HG03520 (cell line): ENCODE measurements around the gene GAS2L2.
A peak's percentile ranks its signal among the peaks of the same experiment; 100 is the strongest.
"Not testable (repeated sequence)": the region's sequence is repeated elsewhere in the genome, so short reads cannot be mapped to it uniquely, and the experiment has no call there.

Source experiments
- ATAC-seq: cut with Tn5 transposase; IDR thresholded peaks from one replicate; pipeline ENCODE4 v1.9.1; 2021; ENCODE audit warnings: mild to moderate bottlenecking, moderate library complexity; ENCODE audit not compliant: unreplicated experiment

Gene GAS2L2

DNA sequence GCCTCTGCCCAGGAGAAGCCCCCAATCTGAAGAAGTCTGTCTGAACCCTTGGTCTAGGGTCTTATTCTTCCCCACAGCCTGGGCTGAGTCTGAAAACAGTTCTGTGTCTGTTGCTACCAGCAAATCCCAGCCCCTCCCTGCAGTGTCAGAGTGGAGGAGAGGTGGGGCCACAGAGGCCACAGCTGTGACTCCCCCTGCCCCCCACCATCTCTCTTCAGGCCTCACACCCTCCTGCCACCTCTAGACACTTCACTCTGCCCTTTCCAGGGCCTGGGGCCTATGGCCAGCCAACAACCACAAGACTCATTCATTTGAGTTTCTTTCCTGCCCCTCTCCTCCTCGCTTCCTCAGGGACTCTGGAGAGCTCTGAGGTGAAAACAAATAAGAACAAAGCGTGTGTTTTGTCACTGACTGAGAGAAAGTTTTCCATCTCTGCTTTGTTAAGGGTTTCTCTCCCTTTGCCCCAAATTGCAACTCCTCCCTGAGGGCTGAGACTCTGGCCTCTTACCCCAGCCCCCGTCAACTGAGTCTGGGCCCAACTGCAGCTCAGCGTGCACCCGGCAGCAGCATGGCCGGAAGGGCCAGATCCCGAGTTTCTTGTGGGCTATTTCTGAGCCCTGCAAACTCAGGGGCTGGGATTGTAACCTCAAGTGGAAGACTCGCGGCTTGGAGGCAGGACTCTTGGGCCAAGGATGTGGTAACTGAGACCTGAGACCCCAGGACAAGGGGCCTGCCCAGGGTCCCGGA, 20.8 kb upstream of the GAS2L2 start:
- no peak for ATAC-seq

GRCh38 chr17:35773129-35773528, 20.1 kb upstream of the GAS2L2 start:
- ATAC-seq: no peak

- no peak for ATAC-seq
Measured at GRCh38 chr17:35769895-35770486, 17.0 kb upstream of the GAS2L2 start.

GRCh38 chr17:35768797-35769196, 15.8 kb upstream of the GAS2L2 start:
- ATAC-seq: no peak

DNA sequence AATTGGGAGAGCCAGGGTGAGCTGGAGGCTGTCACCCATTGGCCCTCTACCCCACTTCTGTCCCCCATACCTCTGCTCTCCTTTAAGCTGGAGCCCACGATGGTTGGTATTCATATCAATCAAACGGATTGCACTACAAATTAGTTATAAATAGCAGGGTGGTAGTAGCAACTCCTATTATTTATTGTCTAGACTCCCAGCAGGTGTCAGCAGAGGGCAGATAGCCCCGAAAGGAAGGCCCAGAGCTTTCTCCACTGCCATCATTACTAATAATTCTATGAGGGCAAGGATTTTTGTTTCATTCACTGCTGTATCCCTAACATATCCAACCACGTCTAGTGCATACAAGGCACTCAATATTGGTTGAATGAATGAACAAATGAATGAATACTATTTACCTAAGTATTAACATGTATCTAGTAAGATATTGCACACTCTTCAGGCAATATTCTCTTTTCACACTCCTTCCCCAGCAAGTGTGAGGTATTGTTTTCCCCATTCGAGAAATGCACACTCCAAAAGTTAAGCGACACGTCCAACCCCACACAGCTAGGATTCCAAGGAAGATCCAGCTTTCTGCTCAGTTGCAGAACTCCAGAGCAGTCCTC, 14.0 kb upstream of the GAS2L2 start:
- no peak for ATAC-seq

- no peak for ATAC-seq
Measured at GRCh38 chr17:35766489-35766877, 13.4 kb upstream of the GAS2L2 start.

GRCh38 chr17:35765756-35766488, 12.9 kb upstream of the GAS2L2 start:
- ATAC-seq: no peak

DNA sequence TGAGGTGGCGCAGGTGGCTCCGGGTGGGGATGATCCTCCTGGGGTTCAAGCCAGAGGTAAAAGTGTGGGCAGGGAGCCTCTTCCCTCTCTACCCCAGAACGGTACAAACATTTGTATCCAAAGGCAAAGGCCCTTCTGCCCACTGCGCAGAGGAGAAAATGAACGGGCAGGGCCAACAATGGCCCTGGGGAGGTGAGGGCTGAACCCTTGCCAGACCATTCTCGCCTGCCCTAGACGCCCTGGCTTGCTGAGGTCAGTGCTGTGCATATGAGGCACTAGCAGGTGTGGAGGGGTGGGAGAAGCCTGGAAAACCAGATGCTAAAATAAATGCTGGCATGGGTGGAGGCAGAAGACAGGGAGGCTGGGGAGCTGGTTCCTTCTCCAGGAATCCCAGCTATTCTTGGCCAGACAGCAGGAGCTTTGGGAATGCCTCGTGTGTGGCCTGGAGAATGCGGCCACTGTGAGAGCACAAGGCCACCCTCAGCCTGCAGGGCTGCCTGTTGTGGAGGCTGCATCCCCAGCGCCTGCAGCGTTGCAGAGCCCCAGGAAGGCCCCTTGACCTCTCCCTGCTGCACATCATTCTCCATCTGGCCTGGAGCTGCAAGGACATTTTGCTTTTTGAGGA, 12.2 kb upstream of the GAS2L2 start:
- ATAC-seq: no peak

DNA sequence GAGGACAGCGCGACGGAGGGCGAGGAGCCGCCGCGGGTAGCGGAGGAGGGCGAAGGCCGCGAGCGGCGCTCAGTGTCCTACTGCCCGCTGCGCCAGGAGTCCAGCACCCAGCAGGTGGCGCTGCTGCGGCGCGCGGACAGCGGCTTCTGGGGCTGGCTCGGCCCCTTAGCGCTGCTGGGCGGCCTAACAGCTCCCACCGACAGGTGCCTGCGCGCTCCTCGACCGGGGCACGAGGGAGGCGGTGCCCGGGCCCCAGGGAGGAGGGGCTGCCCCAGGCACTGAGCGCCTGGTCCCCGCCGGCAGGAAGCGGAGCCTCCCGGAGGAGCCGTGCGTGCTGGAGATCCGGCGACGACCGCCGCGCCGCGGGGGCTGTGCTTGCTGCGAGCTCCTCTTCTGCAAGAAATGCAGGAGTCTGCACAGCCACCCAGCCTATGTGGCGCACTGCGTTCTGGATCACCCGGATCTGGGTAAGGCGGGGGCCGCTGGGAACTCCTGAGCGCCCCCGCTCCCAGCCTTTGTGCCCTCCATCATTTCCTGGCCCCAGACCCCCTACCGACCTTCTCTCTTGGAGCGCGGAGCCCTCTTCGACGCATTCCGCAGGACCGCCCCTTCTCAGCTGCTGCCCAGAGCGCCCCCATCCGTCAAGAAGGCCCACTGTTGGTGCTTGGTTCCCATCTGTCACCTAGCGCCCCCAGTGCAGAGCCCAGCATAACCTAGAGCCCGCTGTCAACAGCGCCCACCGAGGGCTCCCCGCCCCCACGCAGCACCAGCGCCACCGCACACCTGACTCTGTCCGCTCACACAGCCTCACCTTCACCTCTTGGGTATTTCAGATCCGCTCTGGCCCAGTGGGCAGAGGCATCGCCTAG, 11.3 kb upstream of the GAS2L2 start:
- ATAC-seq: peak; percentile 81

DNA sequence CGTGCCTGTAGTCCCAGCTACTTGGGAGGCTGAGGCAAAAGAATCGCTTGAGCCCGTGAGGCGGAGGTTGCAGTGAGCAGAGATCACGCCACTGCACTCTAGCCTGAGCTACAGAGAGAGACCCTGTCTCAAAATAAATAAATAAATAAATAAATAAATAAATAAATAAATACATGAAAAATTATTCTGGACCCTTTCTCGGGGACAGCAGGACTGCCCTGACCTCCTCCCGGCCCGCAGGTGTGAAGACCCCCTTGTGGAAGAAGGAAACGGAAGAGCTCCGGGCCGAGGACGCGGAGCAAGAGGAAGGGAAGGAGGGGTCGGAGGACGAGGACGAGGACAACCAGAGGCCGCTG, 10.7 kb upstream of the GAS2L2 start:
- ATAC-seq: no peak

DNA sequence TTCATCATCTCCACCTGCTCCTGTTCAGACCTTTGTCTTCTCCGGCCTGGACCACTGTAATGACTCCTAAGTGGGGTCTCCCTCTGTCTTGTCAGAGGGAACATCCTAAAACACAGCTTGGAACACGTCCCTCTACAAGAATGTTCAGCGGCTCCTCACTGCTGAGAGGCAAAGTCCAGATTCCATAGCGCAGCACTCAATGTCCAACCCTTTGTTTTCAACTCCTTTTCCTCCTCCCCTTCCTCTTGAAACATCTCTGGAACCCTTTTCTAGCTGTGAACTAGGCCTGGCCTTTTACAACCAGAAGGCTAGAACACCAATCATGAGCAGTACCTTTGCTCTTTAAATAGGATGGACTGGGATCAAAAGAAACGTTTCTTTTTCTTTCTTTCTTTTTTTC, 8.6 kb upstream of the GAS2L2 start:
- ATAC-seq: no peak

DNA sequence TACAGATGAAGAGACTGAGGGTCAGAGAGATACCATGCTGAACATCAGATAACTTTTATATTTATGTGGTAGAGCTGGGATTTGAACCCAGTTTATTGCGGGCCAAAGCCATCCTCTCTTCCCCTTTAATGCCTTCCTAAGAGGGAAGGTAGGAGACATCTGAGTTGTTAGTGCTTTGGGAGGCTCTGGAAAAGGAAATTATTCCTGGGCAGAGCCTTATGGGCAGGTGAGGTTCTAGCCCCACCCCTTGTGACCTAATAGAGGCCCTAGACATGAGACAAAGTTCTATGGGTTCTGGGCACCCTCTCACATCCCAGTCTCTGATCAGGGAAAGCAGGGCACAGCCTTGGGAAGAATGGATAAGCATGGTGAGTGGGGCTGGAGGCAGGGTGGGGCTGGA, 7.5 kb upstream of the GAS2L2 start, which contains the start of gene C17orf50:
C17orf50 (plus strand) TSS at position 301 of the 400 bp plus-strand sequence; CDS start at position 356, 55 bp downstream.
- no peak for ATAC-seq

- no peak for ATAC-seq
Measured at GRCh38 chr17:35757243-35757642, 4.2 kb upstream of the GAS2L2 start.

GRCh38 chr17:35752471-35752870, 568 bp downstream of the GAS2L2 start:
- no peak for ATAC-seq

DNA sequence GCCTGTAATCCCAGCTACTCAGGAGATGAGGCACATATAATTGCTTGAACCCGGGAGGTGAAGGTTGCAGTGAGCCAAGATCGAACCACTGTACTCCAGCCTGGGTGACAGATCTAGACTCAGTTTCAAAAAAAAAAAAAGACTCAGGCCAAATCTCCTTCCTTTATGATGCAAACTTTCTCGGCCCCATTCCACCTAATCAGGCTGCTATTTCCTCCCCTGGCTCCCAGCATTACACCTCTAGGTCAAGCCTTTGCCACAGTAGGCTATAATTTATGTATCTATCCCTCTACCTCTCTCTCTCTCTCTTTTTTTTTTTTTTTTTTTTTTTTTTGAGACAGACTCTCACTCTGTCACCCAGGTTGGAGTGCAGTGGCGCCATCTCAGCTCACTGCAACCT, 1.5 kb downstream of the GAS2L2 start:
- not testable (repeated sequence) for ATAC-seq

GRCh38 chr17:35750526-35751395, 2.3 kb downstream of the GAS2L2 start:
- no peak for ATAC-seq

DNA sequence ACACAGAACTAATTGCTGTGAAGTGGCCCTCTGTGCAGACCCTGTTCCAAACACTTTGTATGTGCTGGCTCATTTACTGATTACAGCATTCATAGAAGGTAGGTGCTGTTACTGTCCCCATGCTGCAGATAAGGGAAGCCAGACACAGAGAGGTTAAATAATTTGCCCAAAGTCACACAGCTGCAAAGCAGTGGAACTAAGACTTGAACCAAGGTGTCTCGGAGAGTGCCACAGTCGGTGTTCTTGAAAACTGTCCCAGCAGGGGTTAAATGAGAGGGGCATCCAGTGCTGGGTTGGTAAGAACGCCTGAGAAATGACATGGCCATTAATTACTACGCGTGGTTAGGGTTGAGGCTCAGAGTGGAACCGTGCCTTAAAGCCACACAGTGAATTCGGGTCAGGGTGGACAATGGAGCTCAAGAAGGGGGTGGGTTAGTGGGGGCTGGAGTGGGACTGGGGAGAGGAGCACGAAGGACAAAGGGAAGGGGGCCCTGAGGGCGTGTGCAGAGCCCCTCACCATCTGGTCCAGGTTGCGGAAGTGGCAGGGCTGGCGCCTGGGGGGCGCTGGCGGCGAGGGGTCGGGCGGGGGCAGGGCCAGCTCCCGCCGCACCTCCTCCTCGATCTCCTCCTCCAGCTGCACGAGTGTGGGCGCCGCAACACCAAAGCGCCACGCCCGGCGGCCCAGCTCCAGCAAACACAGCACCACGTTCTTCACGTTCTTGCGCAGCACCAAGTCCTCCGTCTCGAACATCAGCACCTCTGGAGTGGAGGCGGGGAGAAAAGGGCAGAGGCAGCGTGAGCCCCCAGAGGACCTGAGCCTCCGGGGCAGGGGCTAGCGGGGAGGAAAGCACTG, 3.3 kb downstream of the GAS2L2 start:
- no peak for ATAC-seq

DNA sequence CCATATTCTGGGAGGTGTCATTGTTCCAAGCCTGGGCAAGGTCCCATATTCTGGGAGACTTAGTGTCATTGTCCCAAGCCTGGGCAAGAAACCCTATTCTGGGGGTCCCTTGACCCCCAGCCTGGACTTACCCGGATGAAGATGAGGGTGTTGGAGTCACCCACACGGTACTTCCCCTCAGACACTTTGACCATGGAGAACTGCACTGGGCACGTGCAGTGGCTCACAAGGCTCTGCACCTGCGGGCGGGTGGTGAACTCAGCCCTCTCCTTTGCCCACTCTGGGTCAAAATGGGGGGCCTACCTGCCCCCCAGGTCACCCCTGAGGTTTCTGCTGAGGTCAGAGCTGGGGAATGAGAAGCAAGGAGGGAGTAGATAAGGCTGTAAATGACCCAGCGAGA, 4.1 kb downstream of the GAS2L2 start:
- no peak for ATAC-seq
